HepG2 (cell line): Measurements from ENCODE around the gene ZCCHC8. TPM values are rescaled to one million over a fixed set of nuclear protein-coding genes. Genes with fewer than 3 reads are reported as not detected.
A peak's percentile ranks its signal among the peaks of the same experiment; 100 is the strongest.

Experiments used
- ARNTL ChIP-seq: sonication (generic); formaldehyde crosslinking; IDR thresholded peaks from 2 replicates; pipeline ENCODE4 v1.4.0; 2020; ENCODE audit warnings: mild to moderate bottlenecking, missing genetic modification reagents
- FOSL2 ChIP-seq: sonication (generic); formaldehyde crosslinking; IDR thresholded peaks from 2 replicates; pipeline ENCODE4 v1.4.0; 2020; ENCODE audit warnings: missing genetic modification reagents
- FOXC1 ChIP-seq: sonication (generic); formaldehyde crosslinking; IDR thresholded peaks from 2 replicates; pipeline ENCODE4 v1.8.0; 2022; ENCODE audit warnings: mild to moderate bottlenecking, missing genetic modification reagents, borderline replicate concordance
- HNRNPUL1 ChIP-seq: fragments of 200-400 bp; formaldehyde crosslinking; IDR thresholded peaks from 2 replicates; pipeline ENCODE4 v1.6.1; 2017; ENCODE audit warnings: low read depth, mild to moderate bottlenecking, low read length, moderate library complexity
- IKZF4 ChIP-seq: sonication (generic); formaldehyde crosslinking; IDR thresholded peaks from 2 replicates; pipeline ENCODE4 v1.5.1; 2020; ENCODE audit warnings: borderline replicate concordance, mild to moderate bottlenecking, low read depth, missing genetic modification reagents; ENCODE audit errors: not compliant biosample characterization
- MAFK ChIP-seq, 2 experiments: IDR thresholded peaks in 1 of 2; conservative IDR thresholded peaks in 1 of 2; 2 replicates each; pipeline ENCODE4 v1.6.1; 2011; ENCODE audit warnings: improper control_type of control experiment in 2 of 2, low read length in 2 of 2
- NFE2 ChIP-seq: sonication (generic); formaldehyde crosslinking; IDR thresholded peaks from 2 replicates; pipeline ENCODE4 v1.4.0; 2020; ENCODE audit warnings: missing genetic modification reagents
- RARA ChIP-seq: IDR thresholded peaks from 2 replicates; pipeline ENCODE4 v1.6.1; 2016; ENCODE audit warnings: missing genetic modification reagents, missing compliant biosample characterization
- REL ChIP-seq: sonication (generic); formaldehyde crosslinking; conservative IDR thresholded peaks from 2 replicates; pipeline ENCODE4 v1.8.0; 2022; ENCODE audit warnings: mild to moderate bottlenecking, missing genetic modification reagents, moderate library complexity
- SMYD3 ChIP-seq: sonication (generic); formaldehyde crosslinking; IDR thresholded peaks from 2 replicates; pipeline ENCODE4 v1.8.1; 2023; ENCODE audit warnings: mild to moderate bottlenecking, missing genetic modification reagents
- WIZ ChIP-seq: sonication (generic); formaldehyde crosslinking; IDR thresholded peaks from 2 replicates; pipeline ENCODE4 v1.5.1; 2020; ENCODE audit warnings: mild to moderate bottlenecking, missing genetic modification reagents
- YEATS2 ChIP-seq: sonication (generic); formaldehyde crosslinking; IDR thresholded peaks from 2 replicates; pipeline ENCODE4 v1.4.0; 2020; ENCODE audit warnings: missing genetic modification reagents, borderline replicate concordance
- ZBTB7A ChIP-seq: sonication (generic); formaldehyde crosslinking; IDR thresholded peaks from 2 replicates; pipeline ENCODE4 v1.8.0; 2022; ENCODE audit warnings: mild to moderate bottlenecking, missing genetic modification reagents
- ZNF124 ChIP-seq: sonication (generic); formaldehyde crosslinking; IDR thresholded peaks from 2 replicates; pipeline ENCODE4 v1.4.0; 2020; ENCODE audit warnings: missing genetic modification reagents
- ZNF235 ChIP-seq: sonication (generic); formaldehyde crosslinking; IDR thresholded peaks from 2 replicates; pipeline ENCODE4 v1.8.1; 2023; ENCODE audit warnings: mild to moderate bottlenecking, missing genetic modification reagents, borderline replicate concordance
- ZNF24 ChIP-seq: fragments of 450-650 bp; IDR thresholded peaks from 2 replicates; pipeline ENCODE4 v1.6.1; 2017; ENCODE audit warnings: antibody characterized with exemption, mild to moderate bottlenecking
- ZNF333 ChIP-seq: sonication (generic); formaldehyde crosslinking; IDR thresholded peaks from 2 replicates; pipeline ENCODE4 v1.4.0; 2020; ENCODE audit warnings: mild to moderate bottlenecking, missing genetic modification reagents, borderline replicate concordance
- ZNF354B ChIP-seq: sonication (generic); formaldehyde crosslinking; IDR thresholded peaks from 2 replicates; pipeline ENCODE4 v1.8.0; 2022; ENCODE audit warnings: mild to moderate bottlenecking, missing genetic modification reagents
- ZNF549 ChIP-seq: sonication (generic); formaldehyde crosslinking; IDR thresholded peaks from 2 replicates; pipeline ENCODE4 v1.5.0; 2020; ENCODE audit warnings: missing genetic modification reagents
- ZNF619 ChIP-seq: sonication (generic); formaldehyde crosslinking; IDR thresholded peaks from 2 replicates; pipeline ENCODE4 v1.4.0; 2020; ENCODE audit warnings: mild to moderate bottlenecking, missing genetic modification reagents
- ZNF790 ChIP-seq: sonication (generic); formaldehyde crosslinking; IDR thresholded peaks from 2 replicates; pipeline ENCODE4 v1.8.0; 2022; ENCODE audit warnings: missing genetic modification reagents, mild to moderate bottlenecking, borderline replicate concordance
- ZNF816 ChIP-seq: sonication (generic); formaldehyde crosslinking; IDR thresholded peaks from 2 replicates; pipeline ENCODE4 v1.8.0; 2022; ENCODE audit warnings: missing genetic modification reagents, mild to moderate bottlenecking, borderline replicate concordance
- ZNF841 ChIP-seq: sonication (generic); formaldehyde crosslinking; IDR thresholded peaks from 2 replicates; pipeline ENCODE4 v1.8.1; 2023; ENCODE audit warnings: missing genetic modification reagents, borderline replicate concordance
- ZNF883 ChIP-seq: sonication (generic); formaldehyde crosslinking; IDR thresholded peaks from 2 replicates; pipeline ENCODE4 v1.5.1; 2020; ENCODE audit warnings: mild to moderate bottlenecking, missing genetic modification reagents; ENCODE audit errors: not compliant biosample characterization
- polyA plus RNA-seq, 8 experiments: library from polyadenylated mRNA; depleted of rRNA in 3 of 8; stranded (reverse) in 7 of 8; unstranded in 1 of 8; fragments of >200 nt; fragmentation: Illumina TruSeq in 4 of 8; extraction: Trizol in 4 of 8; gene quantifications; 2 replicates each; pipeline versions ENCODE4 v1.2.1 to v1.2.3, GENCODE V29; 2011 to 2016; ENCODE audit warnings: low read depth in 4 of 8, missing spikeins in 1 of 8, mixed read lengths in 1 of 8; ENCODE audit not compliant: insufficient read depth in 1 of 8
- total RNA-seq, 5 experiments: library from RNA; depleted of rRNA; stranded (reverse); fragments of >200 nt; fragmentation: Illumina TruSeq; extraction: Trizol; gene quantifications; 2 replicates each; pipeline ENCODE4 v1.2.3, GENCODE V29; 2016; ENCODE audit warnings: low read depth in 1 of 5
- TF ChIP-seq, protein P1 (sequence below): sonication (generic); formaldehyde crosslinking; IDR thresholded peaks from 2 replicates; pipeline ENCODE4 v1.4.0; 2020; ENCODE audit warnings: missing genetic modification reagents
- TF ChIP-seq, protein P2 (sequence below): sonication (generic); formaldehyde crosslinking; IDR thresholded peaks from 2 replicates; pipeline ENCODE4 v1.5.0; 2020; ENCODE audit warnings: mild to moderate bottlenecking, missing genetic modification reagents, borderline replicate concordance

The ZCCHC8 gene
- total and polyA plus RNA-seq, 2 of the 13 experiments (the other 11 are each of a cell fraction or from before 2014, with no cell fraction given): 18.6 to 20.9 TPM

DNA sequence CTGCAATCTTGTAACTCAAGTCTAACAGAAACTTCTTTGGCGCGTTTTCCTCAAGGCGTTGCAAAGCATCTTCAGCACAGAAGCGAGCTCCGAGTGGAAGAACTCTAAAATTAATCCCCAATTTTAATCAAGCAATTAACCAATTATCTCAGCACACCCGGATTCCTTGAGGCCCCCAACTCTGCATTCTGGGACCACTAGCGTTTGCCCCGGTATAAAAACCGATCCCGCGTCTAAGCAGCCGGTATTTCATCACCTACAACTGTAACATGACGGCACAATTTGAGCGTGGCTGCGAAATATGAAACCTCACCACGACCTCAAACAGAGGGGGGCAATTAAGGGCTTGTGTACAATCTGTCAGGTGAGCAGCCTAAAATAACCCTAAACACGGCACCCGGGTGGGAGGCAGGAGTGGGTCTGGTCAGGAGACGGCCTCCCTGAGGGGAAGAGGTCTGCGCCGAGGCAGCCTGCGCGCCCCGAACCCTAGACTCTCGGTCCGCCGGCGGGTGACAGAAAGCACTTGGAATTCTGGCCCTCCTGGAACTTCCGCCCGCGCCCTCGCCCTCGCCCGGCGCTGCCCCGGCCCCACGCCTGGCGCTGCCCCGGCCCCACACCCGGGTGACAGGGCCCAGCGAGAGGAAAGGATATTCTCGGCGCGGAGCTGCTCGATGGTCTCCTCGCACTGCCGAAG, 594 bp downstream of the ZCCHC8 start (continued):
- TF ChIP-seq ZNF333 (no peak), ZNF619 (CRISPR knock-in tag) (no peak), ZNF354B (CRISPR knock-in tag) (no peak), RARA (CRISPR knock-in tag) (peak; percentile 41; the same call in 1 of the 2 replicates), ZNF841 (CRISPR knock-in tag) (no peak), ZNF816 (CRISPR knock-in tag) (no peak), ZNF124 (CRISPR knock-in tag) (no peak; the same call in 1 of the 2 replicates), YEATS2 (CRISPR knock-in tag) (no peak), ZNF549 (no peak), IKZF4 (CRISPR knock-in tag) (no peak), MAFK (conservative IDR thresholded peaks at IDR 0.05 in 1 of 2, IDR thresholded peaks at IDR 0.05 in 1 of 2; ENCODE audit: low read length in 2 of 2) (no peak), NFE2 (CRISPR knock-in tag) (no peak), FOSL2 (CRISPR knock-in tag) (peak; percentile 8; the same call in 1 of the 2 replicates), WIZ (no peak), ZNF24 (no peak), ZBTB7A (no peak; the same call in 1 of the 2 replicates), ZNF235 (CRISPR knock-in tag) (no peak), SMYD3 (CRISPR knock-in tag) (peak; percentile 82; the same call in 1 of the 2 replicates), REL (CRISPR knock-in tag) (no peak), ZNF790 (CRISPR knock-in tag) (no peak), FOXC1 (CRISPR knock-in tag) (no peak), ARNTL (CRISPR knock-in tag) (peak; percentile 33; the same call in 1 of the 2 replicates), HNRNPUL1 (no peak), ZNF883 (CRISPR knock-in tag) (no peak)
- TF ChIP-seq, protein P1, sequence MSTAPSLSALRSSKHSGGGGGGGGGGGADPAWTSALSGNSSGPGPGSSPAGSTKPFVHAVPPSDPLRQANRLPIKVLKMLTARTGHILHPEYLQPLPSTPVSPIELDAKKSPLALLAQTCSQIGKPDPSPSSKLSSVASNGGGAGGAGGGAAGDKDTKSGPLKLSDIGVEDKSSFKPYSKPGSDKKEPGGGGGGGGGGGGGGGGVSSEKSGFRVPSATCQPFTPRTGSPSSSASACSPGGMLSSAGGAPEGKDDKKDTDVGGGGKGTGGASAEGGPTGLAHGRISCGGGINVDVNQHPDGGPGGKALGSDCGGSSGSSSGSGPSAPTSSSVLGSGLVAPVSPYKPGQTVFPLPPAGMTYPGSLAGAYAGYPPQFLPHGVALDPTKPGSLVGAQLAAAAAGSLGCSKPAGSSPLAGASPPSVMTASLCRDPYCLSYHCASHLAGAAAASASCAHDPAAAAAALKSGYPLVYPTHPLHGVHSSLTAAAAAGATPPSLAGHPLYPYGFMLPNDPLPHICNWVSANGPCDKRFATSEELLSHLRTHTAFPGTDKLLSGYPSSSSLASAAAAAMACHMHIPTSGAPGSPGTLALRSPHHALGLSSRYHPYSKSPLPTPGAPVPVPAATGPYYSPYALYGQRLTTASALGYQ (CRISPR knock-in tag): no peak
- TF ChIP-seq, protein P2, sequence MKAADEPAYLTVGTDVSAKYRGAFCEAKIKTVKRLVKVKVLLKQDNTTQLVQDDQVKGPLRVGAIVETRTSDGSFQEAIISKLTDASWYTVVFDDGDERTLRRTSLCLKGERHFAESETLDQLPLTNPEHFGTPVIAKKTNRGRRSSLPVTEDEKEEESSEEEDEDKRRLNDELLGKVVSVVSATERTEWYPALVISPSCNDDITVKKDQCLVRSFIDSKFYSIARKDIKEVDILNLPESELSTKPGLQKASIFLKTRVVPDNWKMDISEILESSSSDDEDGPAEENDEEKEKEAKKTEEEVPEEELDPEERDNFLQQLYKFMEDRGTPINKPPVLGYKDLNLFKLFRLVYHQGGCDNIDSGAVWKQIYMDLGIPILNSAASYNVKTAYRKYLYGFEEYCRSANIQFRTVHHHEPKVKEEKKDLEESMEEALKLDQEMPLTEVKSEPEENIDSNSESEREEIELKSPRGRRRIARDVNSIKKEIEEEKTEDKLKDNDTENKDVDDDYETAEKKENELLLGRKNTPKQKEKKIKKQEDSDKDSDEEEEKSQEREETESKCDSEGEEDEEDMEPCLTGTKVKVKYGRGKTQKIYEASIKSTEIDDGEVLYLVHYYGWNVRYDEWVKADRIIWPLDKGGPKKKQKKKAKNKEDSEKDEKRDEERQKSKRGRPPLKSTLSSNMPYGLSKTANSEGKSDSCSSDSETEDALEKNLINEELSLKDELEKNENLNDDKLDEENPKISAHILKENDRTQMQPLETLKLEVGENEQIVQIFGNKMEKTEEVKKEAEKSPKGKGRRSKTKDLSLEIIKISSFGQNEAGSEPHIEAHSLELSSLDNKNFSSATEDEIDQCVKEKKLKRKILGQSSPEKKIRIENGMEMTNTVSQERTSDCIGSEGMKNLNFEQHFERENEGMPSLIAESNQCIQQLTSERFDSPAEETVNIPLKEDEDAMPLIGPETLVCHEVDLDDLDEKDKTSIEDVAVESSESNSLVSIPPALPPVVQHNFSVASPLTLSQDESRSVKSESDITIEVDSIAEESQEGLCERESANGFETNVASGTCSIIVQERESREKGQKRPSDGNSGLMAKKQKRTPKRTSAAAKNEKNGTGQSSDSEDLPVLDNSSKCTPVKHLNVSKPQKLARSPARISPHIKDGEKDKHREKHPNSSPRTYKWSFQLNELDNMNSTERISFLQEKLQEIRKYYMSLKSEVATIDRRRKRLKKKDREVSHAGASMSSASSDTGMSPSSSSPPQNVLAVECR: no peak; the same call in 1 of the 2 replicates
